HG02970 (cell line): ENCODE data around the gene PGM3.
"Not testable (repeated sequence)": the region's sequence is repeated elsewhere in the genome, so short reads cannot be mapped to it uniquely, and the experiment has no call there.

Experiments used
- ATAC-seq: cut with Tn5 transposase; IDR thresholded peaks from one replicate; pipeline ENCODE4 v1.9.1; 2021; ENCODE audit warnings: mild to moderate bottlenecking, moderate library complexity, moderate number of reproducible peaks; ENCODE audit not compliant: unreplicated experiment, low FRiP score

PGM3 gene, protein sequence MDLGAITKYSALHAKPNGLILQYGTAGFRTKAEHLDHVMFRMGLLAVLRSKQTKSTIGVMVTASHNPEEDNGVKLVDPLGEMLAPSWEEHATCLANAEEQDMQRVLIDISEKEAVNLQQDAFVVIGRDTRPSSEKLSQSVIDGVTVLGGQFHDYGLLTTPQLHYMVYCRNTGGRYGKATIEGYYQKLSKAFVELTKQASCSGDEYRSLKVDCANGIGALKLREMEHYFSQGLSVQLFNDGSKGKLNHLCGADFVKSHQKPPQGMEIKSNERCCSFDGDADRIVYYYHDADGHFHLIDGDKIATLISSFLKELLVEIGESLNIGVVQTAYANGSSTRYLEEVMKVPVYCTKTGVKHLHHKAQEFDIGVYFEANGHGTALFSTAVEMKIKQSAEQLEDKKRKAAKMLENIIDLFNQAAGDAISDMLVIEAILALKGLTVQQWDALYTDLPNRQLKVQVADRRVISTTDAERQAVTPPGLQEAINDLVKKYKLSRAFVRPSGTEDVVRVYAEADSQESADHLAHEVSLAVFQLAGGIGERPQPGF

DNA sequence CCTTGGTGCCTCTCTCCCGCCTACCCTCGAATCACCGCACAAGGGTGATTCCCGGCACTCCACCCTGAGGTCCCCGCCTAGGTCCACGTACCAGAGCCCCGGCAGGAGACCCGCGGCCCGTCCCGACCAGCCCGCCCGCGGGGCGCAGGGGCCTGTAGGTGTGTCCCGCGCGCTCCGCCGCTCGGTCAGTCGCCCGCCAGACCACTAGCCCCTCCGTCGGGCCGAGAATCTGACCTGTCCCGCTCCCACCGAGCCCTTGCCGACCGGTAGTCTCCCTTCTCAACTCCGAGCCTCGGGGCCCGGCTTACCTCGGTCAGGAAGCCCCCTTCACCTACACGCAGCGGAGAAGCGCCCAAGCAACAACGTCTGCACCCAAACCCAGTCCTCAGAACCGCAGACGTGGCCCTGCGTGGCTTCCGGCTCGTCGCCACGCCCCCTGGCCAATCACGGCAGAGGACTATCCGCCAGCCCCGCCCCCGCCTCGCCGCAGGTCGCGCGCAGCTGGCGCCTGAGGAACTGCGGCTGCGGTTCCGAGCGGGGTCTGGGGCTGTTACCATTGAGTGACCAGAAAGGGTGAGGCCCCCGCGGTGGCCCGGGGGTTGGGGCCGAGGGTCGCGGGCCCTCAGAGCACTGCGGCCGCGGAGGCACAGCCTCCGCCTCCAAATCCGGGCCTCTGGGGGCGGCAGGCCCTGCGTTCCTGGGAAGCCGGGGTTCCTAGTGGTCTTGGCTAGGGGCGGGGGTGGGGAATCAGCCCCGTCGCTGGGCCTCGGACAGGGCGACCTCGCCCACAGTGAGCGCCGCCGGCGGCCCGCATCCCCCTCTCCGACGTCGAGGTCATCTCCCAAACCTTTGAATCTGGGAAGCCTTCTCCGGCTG lies at the start of gene PGM3, which contains the start of gene RWDD2A:
Gene PGM3 (minus strand): TSS at position 395 of the 876 bp plus-strand sequence. CDS start 2,253 bp downstream, outside the sequence.
Gene RWDD2A (plus strand): TSS at position 487 of the 876 bp plus-strand sequence. CDS start 1,095 bp downstream, outside the sequence.
- ATAC-seq = peak; percentile 98

DNA sequence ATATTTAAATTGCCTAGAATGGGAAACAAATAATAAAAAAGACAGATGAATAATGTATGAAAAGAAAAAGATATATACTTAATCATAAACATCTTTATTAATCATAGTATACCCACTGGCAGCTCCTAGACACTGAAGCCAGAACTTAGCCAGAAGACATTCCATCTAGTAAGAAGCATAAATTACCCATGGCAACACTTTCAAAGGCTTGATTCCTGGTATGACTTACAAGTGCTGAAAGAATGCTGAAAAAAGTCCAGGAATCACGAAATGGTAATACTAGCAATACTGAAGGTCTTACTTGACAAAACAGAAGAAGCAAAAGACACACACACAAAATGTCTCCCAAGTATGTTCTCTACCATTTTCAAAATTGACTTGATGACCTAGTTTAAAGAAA lies 38.1 kb upstream of the PGM3 start:
- no peak for ATAC-seq

DNA sequence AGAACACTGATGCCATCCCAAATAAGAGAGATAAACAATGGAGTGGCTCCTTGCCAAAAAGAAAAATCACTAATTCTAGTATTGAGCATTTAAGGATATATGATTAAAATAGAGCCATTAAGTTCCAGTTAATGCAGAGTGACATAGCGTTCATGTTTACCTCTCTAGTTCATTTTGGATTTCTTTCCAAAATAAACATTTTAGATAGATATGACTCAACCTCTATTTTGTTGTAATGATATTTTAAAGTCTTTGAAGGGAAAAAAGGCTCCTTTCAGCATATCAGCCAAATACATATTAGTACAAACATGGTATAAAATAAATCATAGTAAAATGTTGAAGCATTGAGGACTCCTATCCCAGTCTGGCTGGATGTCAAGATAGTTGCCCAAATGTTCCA lies 33.5 kb upstream of the PGM3 start:
- no peak for ATAC-seq

DNA sequence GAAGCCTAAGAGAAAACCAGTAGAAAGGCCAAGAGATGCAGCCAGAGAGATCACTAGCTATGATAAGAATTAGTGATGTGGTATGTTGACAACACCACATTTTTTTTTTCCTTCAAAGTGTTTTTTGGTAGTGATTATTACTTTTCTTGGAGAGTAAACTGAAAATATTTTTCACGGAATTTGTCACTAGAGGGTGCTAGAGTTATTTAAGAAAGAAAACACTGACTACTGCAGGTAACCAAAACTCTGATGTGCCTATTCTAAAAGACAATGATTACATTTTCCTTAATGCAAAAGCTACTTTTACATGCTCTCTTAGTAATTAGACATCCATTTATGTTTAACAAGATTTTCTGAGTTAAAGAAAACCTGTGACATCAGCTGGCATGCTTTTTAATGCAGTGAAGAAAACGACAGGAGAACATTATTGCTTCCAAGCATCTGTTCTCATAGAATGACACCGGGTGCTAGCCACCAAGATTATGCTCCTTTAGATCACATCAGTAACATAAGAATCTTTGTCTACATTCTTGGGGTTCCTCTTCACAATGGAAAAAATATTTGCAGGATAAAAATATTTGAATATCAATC lies 28.9 kb upstream of the PGM3 start:
- no peak for ATAC-seq

DNA sequence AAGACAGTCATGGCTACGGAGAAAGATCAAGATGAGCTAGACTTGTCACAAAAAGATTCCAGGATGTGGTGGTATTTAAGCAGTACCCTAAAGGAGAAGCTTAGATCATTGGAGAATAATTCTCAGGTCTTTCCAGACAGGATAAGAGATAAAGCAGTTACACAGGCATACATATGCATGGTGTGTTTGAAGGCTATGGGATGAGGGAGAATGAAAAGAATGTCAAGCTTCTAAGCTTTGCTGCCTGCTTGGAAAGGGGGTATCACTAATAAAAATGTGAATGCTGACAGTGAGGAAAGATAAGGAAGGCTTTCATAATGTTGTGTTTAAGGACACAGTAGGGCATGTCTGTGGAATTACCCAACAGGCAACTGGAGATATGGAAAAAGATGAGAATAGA lies 28.2 kb upstream of the PGM3 start:
- ATAC-seq = no peak

DNA sequence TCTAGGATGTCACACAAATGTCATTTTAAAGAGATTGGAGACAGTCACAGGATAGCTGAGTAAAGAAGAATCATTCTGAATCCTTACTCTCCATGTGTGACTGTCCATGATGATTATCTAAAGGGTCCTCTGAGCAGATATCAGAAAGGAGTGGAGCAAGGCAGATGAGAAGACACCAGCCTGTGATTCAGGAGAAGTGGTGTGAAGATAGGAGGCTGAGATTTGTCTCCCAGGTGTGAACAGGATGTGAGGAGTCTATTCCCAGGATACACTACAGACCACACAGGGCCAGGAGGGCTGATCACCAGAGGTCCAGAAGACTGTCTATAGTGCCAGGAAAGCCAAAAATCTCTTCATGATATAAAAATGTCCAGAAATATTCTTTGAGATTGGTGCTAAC lies 27.1 kb upstream of the PGM3 start:
- ATAC-seq = no peak

DNA sequence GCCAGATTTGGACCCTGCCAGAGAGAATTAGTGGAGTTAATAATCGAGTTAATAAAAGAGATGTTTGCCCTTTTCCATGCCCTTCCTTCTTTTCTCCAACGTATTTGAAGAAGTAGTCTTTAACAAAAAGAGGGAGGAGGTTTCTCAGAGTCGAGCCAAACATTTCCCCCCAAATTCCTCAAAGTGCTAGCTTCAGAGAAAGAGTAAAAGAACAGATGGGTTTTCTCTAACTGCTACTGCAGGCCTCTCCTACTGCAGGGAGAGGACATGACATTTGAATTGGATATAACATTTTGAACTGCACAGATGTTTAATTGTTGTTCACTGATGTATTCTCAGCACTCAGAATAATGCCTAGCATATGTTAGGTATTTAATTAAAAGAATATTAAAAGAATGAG lies 25.6 kb upstream of the PGM3 start:
- ATAC-seq = no peak

DNA sequence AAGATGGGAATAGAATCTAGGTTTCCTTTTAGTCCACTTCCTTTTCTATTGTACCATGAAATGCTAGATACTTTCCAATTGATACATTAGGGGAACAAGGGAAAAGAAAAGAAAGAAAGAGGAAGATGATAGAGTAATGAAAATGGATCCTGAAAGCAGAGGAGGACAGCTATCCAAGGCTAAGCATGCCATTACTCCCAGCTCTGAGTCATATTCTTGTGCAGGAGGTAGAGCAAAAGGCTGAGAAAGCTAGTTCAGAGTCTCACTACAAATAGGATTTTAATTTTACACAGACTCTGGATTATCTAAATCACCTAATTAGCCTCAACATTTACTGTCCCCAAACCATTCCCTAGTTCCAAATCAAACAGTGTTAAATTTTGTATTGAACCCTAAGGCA lies 23.7 kb upstream of the PGM3 start:
- ATAC-seq = no peak

DNA sequence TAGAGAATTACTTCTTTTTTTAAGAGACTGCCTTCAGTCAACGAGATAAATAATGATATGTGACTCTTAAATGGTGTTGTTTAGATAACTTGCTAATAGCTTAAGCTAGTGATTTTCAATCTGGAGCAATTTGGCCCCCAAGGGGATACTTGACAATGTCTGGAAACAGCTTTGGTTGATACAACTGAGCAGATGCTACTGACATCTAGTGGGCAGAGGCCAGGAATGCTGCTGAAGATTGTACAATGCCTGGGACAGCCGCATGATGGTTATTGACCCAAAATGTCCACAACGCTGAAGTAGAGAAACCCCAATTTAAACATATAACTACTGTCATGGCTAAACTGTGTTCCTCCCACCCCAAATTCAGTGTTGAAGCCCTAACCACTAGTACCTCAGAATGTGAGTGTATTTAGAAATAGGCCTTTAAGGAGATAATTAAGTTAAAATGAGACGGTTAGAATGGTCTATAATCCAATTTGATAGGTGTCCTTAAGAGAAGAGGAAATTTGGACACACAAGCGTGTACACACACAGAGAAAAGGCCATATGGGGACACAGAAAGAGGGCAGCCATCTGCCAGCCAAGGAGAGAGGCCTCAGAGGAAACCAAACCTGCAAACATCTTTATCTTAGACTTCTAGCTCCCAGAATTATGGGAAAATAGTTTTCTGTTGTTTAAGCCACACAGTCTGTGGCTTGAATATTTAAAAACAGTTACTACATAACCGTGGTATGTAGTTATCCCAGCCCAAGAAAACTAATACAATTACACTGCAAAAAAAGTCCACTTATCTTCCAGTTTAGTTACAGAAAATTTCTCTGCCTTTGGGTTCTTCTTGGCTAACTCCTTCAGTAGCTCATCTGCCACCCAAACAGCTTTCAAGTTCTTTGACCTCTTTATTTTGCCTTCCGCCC lies 22.3 kb upstream of the PGM3 start:
- ATAC-seq = peak; percentile 94

DNA sequence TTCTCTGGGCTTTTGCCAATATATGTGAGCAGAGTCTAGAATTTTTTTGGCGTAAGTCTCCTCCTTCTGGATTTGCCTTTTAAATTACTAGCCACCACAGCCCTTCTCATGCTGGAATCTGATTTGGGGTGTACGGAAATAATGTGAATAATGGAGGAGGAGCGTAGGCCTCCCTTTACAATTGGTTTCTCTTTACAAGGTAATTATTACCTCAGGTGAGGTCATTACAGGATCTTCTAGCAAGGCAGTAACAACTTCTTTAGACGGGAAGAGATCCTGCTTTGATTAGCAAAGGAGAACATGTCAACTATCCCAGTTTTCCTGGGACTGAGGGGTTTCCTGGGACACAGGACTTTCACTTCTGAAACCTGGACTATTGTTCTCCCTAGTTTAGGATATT lies 9.0 kb upstream of the PGM3 start:
- ATAC-seq = no peak

DNA sequence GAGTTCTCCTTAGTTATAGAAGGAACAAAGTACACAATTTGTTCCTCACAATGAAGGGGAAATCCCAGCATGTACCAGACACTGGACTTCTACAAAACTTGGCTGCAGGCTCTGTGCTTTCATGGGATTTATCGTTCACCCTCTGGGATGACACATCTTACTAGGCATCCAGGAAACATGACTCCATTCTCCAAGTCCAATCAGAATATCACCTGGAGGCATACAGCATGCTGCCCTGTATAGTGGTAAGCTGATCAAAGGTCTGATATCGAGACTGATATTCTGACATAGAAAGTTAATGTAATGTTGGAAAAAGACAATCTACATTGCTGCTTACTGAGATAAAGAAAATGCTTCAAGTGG lies 6.8 kb upstream of the PGM3 start:
- no peak for ATAC-seq

DNA sequence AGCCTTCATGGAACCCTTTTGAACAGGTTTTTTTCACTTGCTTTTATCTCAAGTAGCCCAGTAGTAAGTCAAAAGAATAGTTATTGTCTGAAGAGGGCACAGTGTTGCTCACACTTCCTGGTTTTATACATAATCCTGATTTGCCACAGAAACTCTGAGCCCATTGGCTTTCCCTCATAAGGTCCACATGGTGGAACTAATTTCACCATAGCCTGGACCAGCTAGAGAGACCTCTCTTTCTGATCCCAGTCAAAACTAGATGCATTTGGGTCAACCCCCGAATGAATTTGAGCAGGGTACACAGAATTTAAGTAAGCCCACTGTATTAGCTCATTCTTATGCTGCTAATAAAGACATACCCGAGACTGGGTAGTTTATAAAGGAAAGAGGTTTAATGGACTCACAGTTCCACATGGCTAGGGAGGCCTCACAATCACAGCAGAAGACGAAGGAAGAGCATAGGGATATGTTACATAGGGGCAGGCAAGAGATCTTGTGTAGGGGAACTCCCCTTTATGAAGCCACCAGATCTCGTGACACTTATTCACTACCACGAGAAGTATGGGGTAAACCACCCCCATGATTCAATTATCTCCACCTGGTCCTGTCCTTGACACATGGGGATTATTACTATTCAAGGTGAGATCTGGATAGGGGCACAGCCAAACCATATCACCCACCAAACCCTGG lies 6.3 kb upstream of the PGM3 start:
- ATAC-seq = no peak

DNA sequence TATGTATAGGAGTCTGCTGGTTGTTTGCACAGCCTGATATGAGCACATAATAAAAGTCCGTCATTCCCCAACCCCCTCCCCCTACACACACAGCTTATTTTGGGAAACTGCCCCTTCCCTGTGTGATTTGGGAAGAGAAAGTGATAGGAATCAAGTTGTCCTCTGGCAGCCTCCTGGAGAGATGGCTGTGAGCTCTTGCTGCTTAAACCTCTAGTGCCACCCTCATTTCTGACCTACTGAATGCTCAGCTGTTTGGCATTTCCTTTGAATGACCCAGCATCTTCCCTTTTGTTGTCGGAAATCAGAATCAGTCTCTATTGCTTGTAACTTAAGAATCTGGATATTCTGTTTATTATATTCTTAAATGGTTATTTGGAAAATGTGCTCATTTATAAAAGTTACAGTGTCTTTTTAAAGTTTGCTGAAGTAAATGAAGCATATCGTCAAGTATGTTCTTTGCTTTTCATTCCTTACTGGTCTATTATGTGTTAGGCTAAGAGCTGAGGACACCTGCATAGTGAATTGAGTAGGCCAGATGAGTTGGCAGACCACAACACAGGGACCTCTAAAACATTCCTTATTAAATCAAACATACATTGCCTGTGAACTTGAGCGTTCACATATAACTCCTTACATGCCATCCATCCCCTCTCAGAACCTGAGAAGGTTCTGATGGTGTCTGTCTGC lies 5.6 kb upstream of the PGM3 start:
- ATAC-seq = no peak

DNA sequence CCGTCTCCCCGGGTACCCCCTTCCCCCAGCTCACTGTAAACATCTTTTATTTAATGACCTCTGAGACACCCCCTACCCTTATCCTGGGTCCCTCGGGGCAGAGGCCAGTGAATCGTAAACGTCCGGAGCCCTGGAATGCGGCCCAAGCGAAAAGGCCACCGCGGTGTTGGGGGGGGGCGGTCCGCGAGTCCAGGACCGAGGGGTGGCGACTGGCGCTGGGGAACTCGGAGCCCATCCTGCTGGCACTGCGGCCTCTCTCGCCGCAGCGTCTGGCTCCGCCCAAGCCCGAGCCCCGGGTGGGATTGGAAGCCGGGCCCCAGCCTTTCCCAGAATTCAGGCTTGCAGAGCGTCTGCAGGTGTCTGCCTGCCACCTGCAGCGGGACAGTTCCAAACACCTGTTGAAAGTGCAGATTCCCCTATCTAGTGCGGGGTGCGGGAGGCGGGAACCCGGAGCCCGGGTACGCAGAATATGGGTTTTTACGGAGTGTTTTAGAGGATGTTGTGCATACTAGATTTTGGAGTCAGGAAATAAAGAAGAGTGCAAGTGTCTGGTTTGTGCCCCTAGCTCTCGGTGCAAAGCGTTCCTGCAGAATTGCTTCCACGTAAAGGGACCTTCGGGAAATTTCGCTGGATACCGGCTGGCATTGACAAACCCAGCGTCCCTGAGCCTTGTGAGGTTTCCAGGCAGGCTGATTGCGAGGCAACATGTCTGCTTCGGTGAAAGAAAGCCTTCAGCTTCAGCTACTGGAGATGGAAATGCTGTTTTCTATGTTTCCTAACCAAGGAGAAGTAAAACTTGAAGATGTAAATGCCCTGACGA lies 892 bp upstream of the PGM3 start:
- ATAC-seq = no peak

DNA sequence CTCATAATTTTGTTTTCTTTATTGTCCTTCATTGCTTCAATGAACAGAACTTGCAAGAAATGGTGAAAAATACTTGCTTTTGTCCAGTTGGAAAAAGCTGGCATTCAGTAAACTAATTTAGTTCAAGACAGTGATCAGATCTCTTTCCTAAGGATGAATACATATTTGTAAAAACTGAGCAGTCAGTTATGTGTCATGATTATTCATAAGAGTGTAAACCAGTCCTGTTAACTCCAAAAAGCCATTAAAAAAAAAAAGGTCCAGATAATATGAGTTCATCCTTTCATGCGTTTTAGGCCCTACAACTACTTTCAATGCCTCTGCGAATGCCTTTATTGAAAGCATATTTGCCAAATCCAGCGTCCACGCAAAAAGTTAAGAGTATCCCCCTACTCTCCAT lies 609 bp downstream of the PGM3 start:
- ATAC-seq = no peak

DNA sequence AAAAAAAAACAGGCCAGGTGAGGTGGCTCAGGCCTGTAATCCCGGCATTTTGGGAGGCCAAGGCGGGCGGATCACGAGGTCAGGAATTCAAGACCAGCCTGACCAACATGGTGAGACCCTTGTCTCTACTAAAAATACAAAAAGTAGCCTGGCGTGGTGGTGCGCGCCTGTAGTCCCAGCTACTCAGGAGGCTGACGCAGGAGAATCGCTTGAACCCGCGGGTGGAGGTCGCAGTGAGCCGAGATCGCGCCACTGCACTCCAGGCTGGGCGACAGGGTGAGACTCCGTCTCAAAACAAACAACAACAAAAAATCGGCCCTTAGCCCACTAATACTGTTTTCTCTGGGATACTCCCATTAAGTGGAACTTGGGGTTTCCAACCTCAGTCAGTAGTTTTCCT lies 1.1 kb downstream of the PGM3 start:
- not testable (repeated sequence) for ATAC-seq

DNA sequence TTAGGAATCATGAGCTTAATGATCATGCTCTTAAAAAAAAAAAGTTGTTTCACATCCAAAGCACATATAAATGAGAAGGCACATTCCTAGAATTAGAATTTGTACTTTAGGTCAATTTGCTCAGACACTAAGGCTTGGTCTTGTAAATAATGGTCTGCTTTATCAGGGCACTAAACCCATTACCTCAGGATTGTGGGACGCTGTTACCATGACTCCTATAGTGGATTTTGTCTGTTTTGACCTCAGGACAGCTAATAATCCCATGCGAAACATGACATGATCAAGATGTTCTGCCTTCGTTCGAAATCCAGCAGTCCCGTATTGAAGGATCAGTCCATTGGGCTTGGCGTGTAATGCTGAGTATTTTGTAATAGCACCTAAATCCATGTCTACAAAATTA lies 2.4 kb downstream of the PGM3 start:
- no peak for ATAC-seq

DNA sequence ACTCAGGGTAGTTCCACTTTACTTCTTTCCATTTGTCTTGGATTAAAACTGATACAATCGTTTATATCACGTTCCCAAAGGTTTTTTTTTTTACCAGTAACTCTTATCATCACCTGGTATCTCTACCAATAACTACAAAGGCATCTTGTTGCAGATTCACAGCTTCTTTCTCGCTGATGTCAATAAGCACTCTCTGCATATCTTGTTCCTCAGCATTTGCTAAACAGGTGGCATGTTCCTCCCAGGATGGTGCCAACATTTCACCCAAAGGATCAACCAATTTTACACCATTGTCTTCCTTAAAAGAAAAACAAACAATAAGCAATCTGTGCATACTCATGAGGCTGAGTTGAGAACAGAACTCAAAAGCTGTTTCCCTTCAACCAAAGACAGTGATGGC lies 4.6 kb downstream of the PGM3 start:
- no peak for ATAC-seq
